PFSK-1 (cell line): ENCODE results near the gene B4GALNT4.

Experiments used
- FOXP2 ChIP-seq: optimal IDR thresholded peaks from 2 replicates; pipeline ENCODE3; 2011; ENCODE audit warnings: borderline replicate concordance, control low read depth, inconsistent platforms; ENCODE audit not compliant: insufficient read depth; ENCODE audit errors: extremely low read length, extremely low read depth
- POLR2AphosphoS5 ChIP-seq: IDR thresholded peaks from 2 replicates; pipeline ENCODE4 v1.6.1; 2012; ENCODE audit warnings: low read depth, mild to moderate bottlenecking, control low read depth, low read length, moderate library complexity
- SIN3A ChIP-seq: IDR thresholded peaks from 2 replicates; pipeline ENCODE4 v1.6.1; 2012; ENCODE audit warnings: mild to moderate bottlenecking, low read length, moderate library complexity, borderline replicate concordance; ENCODE audit not compliant: insufficient read depth
- TAF1 ChIP-seq: IDR thresholded peaks from 2 replicates; pipeline ENCODE4 v1.6.1; 2012; ENCODE audit warnings: low read length, control low read depth, borderline replicate concordance; ENCODE audit not compliant: insufficient read depth
- TF ChIP-seq, protein P1 (sequence below), 2 experiments: IDR thresholded peaks; 2 replicates each; pipeline versions ENCODE4 v1.6.1 to v1.8.0; 2011 to 2012; ENCODE audit warnings: low read depth in 2 of 2, low read length in 2 of 2, control low read depth in 1 of 2, inconsistent platforms in 1 of 2, mild to moderate bottlenecking in 1 of 2, moderate library complexity in 1 of 2; ENCODE audit not compliant: insufficient read depth in 1 of 2

Gene B4GALNT4

DNA sequence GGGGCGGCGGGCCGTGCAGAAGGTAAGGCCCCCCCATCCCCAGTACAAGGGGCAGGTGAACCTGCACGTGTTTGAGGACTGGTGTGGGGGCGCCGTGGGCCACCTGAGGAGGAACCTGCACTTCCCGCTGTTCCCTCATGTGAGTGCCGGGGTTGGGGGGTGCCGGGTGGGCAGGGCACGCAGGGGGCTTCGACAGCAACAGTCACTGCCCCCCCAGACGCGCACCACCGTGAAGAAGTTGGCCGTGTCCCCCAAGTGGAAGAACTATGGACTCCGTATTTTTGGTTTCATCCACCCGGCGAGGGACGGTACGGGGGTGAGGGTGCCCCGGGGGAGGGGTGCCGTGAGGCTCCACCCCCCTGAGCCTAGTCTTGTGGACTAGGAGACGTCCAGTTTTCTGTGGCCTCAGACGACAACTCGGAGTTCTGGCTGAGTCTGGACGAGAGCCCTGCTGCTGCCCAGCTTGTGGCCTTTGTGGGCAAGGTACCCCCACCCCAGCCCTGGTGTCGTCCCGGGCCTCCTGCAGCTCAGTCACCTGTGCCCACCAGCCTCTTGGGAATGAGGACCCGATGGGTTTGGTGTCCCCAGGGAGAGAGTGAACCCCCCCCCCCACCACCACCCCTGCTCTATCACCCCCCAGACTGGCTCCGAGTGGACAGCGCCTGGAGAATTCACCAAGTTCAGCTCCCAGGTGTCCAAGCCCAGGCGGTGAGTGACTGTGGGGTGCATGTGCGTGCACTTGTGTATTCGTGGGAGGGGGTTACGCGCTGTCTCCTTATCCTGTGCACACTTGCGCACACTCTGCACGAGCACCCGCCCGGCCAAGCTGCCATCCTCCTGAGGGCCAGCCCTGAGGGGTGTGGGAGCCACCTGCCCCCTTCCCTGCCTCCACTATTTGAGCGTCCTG is 3.8 kb downstream of the B4GALNT4 start:
- TF ChIP-seq TAF1 = no peak
- TF ChIP-seq FOXP2 = no peak
- TF ChIP-seq SIN3A = no peak
- no peak for TF ChIP-seq POLR2AphosphoS5
- TF ChIP-seq, protein P1, sequence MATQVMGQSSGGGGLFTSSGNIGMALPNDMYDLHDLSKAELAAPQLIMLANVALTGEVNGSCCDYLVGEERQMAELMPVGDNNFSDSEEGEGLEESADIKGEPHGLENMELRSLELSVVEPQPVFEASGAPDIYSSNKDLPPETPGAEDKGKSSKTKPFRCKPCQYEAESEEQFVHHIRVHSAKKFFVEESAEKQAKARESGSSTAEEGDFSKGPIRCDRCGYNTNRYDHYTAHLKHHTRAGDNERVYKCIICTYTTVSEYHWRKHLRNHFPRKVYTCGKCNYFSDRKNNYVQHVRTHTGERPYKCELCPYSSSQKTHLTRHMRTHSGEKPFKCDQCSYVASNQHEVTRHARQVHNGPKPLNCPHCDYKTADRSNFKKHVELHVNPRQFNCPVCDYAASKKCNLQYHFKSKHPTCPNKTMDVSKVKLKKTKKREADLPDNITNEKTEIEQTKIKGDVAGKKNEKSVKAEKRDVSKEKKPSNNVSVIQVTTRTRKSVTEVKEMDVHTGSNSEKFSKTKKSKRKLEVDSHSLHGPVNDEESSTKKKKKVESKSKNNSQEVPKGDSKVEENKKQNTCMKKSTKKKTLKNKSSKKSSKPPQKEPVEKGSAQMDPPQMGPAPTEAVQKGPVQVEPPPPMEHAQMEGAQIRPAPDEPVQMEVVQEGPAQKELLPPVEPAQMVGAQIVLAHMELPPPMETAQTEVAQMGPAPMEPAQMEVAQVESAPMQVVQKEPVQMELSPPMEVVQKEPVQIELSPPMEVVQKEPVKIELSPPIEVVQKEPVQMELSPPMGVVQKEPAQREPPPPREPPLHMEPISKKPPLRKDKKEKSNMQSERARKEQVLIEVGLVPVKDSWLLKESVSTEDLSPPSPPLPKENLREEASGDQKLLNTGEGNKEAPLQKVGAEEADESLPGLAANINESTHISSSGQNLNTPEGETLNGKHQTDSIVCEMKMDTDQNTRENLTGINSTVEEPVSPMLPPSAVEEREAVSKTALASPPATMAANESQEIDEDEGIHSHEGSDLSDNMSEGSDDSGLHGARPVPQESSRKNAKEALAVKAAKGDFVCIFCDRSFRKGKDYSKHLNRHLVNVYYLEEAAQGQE (IDR thresholded peaks at IDR 0.05; ENCODE audit: insufficient read depth in 1 of 2, low read depth in 2 of 2, low read length in 2 of 2) = no peak

- TF ChIP-seq POLR2AphosphoS5 = no peak
- TF ChIP-seq TAF1 = no peak
- TF ChIP-seq FOXP2 = no peak
- TF ChIP-seq SIN3A = no peak
- TF ChIP-seq, protein P1 (IDR thresholded peaks at IDR 0.05; ENCODE audit: insufficient read depth in 1 of 2, low read depth in 2 of 2, low read length in 2 of 2) = no peak
Observed at GRCh38 chr11:373716-374551, 4.6 kb downstream of the B4GALNT4 start.

DNA sequence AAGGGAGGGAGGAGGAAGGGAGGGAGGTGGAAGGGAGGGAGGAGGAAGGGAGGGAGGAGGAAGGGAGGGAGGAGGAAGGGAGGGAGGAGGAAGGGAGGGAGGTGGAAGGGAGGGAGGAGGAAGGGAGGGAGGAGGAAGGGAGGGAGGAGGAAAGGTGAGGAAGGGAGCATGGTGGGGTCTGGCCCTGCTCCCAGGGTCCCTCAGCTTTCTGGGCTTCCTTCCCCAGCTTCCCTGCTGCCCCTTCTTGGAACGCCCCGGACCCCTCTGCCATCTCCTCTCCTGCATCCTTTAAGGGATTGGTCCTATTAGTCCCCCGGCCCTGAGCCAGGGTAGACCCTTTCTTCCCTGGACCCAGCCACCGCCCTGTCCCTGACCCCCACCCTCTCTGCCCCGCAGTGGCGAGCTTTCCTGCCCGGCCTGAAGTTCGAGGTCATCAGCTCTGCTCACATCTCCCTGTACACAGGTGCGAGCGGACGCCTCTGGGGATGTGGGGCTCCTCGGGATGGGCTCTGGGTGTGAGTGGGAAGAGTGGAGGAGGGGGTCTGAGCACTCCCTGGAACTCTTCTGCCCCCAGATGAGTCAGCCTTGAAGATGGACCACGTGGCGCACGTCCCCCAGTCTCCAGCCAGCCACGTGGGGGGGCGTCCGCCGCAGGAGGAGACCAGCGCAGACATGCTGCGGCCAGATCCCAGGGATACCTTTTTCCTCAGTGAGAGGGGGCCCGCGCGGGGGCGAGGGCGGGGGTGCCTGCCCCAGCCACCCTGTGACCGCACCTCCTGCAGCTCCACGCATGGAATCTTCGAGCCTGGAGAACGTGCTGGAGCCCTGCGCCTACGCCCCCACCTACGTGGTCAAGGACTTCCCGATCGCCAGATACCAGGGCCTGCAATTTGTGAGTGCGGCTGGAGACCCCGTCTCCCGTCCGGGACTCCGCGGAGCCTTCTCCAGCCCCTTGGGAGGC is 6.0 kb downstream of the B4GALNT4 start:
- TF ChIP-seq FOXP2 = peak; percentile 6
- no peak for TF ChIP-seq TAF1

DNA sequence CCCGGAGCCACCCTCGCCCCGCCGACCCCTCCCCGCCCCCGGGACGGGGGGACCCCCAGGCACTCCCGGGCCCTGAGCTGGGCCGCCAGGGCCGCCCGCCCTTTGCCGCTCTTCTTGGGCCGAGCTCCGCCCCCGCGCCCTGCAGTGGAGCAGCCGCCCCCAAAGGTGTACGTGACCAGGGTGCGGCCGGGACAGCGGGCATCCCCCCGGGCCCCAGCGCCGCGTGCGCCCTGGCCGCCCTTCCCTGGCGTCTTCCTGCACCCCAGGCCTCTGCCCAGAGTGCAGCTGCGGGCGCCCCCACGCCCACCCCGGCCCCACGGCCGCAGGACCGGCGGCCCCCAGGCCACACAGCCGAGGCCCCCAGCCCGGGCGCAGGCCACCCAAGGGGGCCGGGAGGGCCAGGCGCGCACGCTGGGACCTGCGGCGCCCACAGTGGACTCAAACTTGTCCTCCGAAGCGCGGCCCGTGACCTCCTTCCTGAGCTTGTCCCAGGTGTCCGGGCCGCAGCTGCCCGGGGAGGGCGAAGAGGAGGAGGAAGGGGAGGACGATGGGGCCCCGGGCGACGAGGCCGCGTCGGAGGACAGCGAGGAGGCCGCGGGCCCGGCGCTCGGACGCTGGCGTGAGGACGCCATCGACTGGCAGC is 7.4 kb downstream of the B4GALNT4 start:
- no peak for TF ChIP-seq POLR2AphosphoS5
- no peak for TF ChIP-seq TAF1
- TF ChIP-seq FOXP2 = no peak
- TF ChIP-seq SIN3A = no peak
- TF ChIP-seq, protein P1 (IDR thresholded peaks at IDR 0.05; ENCODE audit: insufficient read depth in 1 of 2, low read depth in 2 of 2, low read length in 2 of 2) = no peak
